ENCODE results near the gene FARP2.

The FARP2 gene

DNA sequence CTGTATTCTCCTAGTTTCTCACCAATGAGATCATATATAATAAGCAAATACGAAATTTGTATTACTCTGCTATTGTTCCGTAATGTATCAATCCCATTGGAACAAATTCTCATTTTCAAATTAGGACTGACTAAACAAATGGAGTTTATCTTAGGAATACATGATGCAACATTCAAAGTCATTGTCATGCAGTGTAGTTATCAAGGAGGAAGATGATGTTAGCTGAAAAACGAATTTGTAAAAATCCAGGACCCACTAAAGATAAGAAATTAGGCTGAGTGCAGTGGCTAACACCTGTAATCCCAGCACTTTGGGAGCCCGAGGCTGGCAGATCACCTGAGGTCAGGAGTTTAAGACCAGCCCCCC is 25.5 kb upstream of the FARP2 start:
- H3K9me3 ChIP-seq (ENCODE audit: control insufficient read depth, low read length) = no peaks in the 10 kb centered on the region
- no peaks in the 10 kb centered on the region for H3K27me3 ChIP-seq (replicated peaks; ENCODE audit: control insufficient read depth, insufficient read depth, low read length)
- peaks cover 7% of the 10 kb centered on the region for H3K4me1 ChIP-seq (ENCODE audit: control insufficient read depth, insufficient read depth, low read length)
- peaks cover 80% of the 10 kb centered on the region for H3K36me3 ChIP-seq (ENCODE audit: control insufficient read depth, insufficient read depth, low read length, severe bottlenecking)
- H3K4me3 ChIP-seq (ENCODE audit: low read length) = no peak overlapping the region
- H3K9ac ChIP-seq (ENCODE audit: low read length) = no peak overlapping the region
- DNase-seq (ENCODE audit: low read depth) = no peak

DNA sequence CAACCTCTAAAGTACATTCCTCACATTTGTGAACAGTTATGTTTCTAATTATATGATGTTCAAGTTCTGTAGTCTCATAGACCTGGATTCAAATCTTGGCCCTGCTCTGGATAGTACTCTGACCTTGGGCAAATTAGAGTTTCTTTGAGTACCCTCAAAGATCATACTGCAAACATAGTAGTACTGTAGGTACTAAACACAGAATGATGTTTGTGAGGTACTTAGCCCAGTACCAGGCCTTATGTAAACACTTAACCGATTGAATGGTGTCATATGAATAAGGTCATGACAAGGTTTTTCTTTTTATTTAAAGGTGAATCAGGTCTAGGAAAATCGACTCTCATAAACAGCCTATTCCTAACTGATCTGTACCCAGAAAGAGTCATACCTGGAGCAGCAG is 21.3 kb upstream of the FARP2 start:
- H3K36me3 ChIP-seq (ENCODE audit: control insufficient read depth, insufficient read depth, low read length, severe bottlenecking) = peaks cover 81% of the 10 kb centered on the region

DNA sequence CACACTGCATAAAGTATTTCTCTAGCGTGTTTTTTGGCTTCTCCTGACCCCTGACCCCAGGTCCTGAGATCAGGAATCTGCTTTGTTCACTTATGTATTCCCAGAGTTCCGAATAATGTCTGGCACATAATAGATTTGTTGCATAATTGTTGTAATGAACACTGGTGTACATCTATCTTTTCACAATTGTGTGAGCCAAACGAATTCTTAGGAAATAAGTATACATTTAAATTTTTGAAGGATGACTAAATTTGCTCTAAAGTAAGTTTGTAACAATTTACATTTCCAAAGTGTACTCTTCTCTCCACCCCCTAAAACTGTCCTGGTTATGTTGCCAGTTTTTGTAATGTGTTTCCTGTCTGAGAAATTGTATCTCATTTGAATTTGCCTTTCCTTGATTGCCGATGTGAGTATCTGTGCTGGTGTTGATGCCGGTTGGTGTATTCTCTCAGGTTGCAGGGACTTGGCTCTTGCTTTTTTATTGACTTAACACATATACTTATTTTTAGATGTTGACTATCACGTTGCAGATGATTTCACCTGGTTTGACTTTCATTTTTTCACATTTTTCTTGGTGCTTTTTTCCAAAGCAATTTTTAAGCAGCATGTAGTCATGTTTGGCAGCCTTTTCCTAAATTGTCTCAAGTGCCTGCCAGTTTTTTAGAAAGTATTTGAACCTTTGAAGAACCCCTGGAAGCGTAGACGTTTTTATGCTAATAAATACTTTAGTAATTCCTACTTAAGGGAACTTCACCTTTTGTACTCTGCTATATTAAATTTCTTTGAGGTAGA is 16.1 kb upstream of the FARP2 start:
- H3K4me1 ChIP-seq (ENCODE audit: control insufficient read depth, insufficient read depth, low read length) = peaks cover 26% of the 10 kb centered on the region
- peaks cover 84% of the 10 kb centered on the region for H3K36me3 ChIP-seq (ENCODE audit: control insufficient read depth, insufficient read depth, low read length, severe bottlenecking)
- H3K4me3 ChIP-seq (ENCODE audit: low read length) = no peak overlapping the region
- peak; percentile 32 for DNase-seq (ENCODE audit: low read depth)
- peak overlapping the region; percentile 5 for H3K9ac ChIP-seq (ENCODE audit: low read length)
- H3K27me3 ChIP-seq (replicated peaks; ENCODE audit: control insufficient read depth, insufficient read depth, low read length) = no peaks in the 10 kb centered on the region
- H3K9me3 ChIP-seq (ENCODE audit: control insufficient read depth, low read length) = no peaks in the 10 kb centered on the region

More for the DNA sequence above, 21.3 kb upstream of the FARP2 start:
- no peak for DNase-seq (ENCODE audit: low read depth)
- Histone ChIP-seq H3K4me3 (ENCODE audit: low read length) (no peak overlapping the region), H3K4me1 (ENCODE audit: control insufficient read depth, insufficient read depth, low read length) (peaks cover 14% of the 10 kb centered on the region), H3K9ac (ENCODE audit: low read length) (no peak overlapping the region), H3K27me3 (replicated peaks; ENCODE audit: control insufficient read depth, insufficient read depth, low read length) (no peaks in the 10 kb centered on the region), H3K9me3 (ENCODE audit: control insufficient read depth, low read length) (no peaks in the 10 kb centered on the region)

DNA sequence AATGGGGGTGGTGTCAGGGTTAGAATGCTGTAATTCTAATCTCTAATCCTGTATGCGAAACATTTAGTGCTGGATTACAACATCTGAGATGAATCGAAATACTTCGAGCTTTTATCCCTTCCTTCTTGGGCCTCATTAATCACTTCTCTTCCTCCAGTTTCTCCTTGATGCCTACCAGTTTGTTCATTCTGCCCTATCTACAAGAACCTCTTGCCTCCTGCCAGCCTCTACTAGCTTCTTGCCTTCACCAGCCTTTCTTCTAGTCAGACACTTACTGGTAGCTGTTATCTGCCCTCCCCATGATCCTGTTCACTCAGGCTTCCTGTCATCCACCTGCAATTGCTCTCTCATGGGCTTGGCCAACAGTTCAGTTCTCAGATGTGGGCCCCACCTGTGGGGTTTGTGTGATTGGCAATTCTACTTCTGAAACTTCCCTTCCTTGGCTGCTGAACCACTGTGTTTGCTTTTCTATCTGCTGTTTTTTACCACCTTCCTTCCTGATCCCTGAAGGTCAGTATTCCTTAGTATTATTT is 15.4 kb upstream of the FARP2 start:
- peaks cover 84% of the 10 kb centered on the region for H3K36me3 ChIP-seq (ENCODE audit: control insufficient read depth, insufficient read depth, low read length, severe bottlenecking)

DNA sequence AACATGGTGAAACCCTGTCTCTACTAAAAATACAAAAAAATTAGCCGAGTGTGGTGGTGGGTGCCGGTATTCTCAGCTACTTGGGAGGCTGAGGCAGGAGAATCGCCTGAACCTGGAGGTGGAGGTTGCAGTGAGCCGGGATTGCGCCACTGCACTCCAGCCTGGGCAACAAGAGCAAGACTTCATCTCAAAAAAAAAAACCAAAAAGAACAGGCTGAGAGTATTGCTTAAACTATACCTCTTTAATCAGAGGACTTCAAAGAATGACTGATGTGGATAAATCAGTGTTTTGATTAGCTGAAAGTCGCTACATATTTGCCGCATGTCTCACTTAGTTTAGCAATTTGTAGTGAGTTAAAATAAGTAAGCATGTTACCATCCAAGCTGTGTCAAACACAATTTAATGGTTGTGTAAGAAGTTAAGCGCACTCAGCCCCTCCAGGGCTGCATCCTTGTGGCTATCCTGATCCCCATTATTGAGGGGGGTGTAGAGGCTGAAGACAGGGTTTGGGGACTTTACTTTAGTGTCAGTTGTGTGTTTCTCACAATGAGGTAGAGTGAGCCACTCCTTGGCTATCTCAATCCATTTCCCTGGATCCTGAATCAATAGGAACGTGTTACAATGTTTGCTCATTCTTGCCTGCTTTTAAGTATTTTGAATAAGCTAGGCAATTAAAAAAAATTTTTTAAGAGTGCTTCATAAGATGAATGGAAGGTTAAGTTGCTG is 11.0 kb upstream of the FARP2 start:
- Histone ChIP-seq H3K27me3 (replicated peaks; ENCODE audit: control insufficient read depth, insufficient read depth, low read length) (no peaks in the 10 kb centered on the region), H3K4me3 (ENCODE audit: low read length) (no peak overlapping the region), H3K4me1 (ENCODE audit: control insufficient read depth, insufficient read depth, low read length) (peaks cover 27% of the 10 kb centered on the region), H3K9ac (ENCODE audit: low read length) (no peak overlapping the region), H3K9me3 (ENCODE audit: control insufficient read depth, low read length) (no peaks in the 10 kb centered on the region), H3K36me3 (ENCODE audit: control insufficient read depth, insufficient read depth, low read length, severe bottlenecking) (peaks cover 95% of the 10 kb centered on the region)
- DNase-seq (ENCODE audit: low read depth) = no peak

More for the DNA sequence above, 15.4 kb upstream of the FARP2 start:
- H3K4me1 ChIP-seq (ENCODE audit: control insufficient read depth, insufficient read depth, low read length) = peaks cover 33% of the 10 kb centered on the region
- no peak overlapping the region for H3K4me3 ChIP-seq (ENCODE audit: low read length)
- no peak overlapping the region for H3K9ac ChIP-seq (ENCODE audit: low read length)
- no peak for DNase-seq (ENCODE audit: low read depth)
- H3K9me3 ChIP-seq (ENCODE audit: control insufficient read depth, low read length) = no peaks in the 10 kb centered on the region
- H3K27me3 ChIP-seq (replicated peaks; ENCODE audit: control insufficient read depth, insufficient read depth, low read length) = no peaks in the 10 kb centered on the region

DNA sequence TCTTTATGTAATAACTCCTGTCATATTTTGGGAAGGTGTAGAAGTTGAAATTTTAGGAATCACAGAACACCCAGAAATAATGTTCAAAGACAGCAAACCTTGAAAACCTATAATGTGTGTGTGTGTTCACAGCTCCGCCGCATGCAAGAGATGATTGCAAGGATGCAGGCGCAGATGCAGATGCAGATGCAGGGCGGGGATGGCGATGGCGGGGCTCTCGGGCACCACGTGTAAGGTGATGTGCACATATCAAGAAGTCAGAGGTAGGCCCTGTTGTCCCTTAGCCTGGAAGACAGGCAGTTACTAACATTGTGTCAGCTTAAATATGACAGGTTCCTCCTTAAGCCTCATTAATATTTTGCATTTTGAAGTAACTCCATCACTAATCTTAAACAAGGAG is 6.1 kb upstream of the FARP2 start:
- Histone ChIP-seq H3K9ac (ENCODE audit: low read length) (no peak overlapping the region), H3K27me3 (replicated peaks; ENCODE audit: control insufficient read depth, insufficient read depth, low read length) (no peaks in the 10 kb centered on the region), H3K4me3 (ENCODE audit: low read length) (no peak overlapping the region), H3K9me3 (ENCODE audit: control insufficient read depth, low read length) (no peaks in the 10 kb centered on the region), H3K4me1 (ENCODE audit: control insufficient read depth, insufficient read depth, low read length) (peaks cover 14% of the 10 kb centered on the region), H3K36me3 (ENCODE audit: control insufficient read depth, insufficient read depth, low read length, severe bottlenecking) (peaks cover 100% of the 10 kb centered on the region)
- DNase-seq (ENCODE audit: low read depth) = no peak

DNA sequence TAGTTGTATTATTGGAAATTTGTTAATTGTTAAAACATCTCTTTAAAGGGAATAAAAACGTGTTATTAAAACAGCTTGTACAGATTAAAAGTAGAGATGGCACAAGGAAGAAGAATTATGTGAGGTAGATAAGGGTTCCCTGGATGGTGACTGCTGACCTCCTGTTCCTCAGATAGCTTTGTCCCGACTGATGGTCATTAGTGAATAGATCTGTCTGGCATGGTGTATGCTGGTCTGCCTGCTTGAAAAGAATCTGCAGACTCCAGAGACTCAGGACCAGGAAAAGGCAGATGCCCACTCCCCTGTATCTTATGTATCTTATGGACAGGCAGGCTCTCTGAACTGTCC is 5.6 kb upstream of the FARP2 start:
- H3K27me3 ChIP-seq (replicated peaks; ENCODE audit: control insufficient read depth, insufficient read depth, low read length) = no peaks in the 10 kb centered on the region
- H3K36me3 ChIP-seq (ENCODE audit: control insufficient read depth, insufficient read depth, low read length, severe bottlenecking) = peaks cover 96% of the 10 kb centered on the region
- H3K9ac ChIP-seq (ENCODE audit: low read length) = no peak overlapping the region

DNA sequence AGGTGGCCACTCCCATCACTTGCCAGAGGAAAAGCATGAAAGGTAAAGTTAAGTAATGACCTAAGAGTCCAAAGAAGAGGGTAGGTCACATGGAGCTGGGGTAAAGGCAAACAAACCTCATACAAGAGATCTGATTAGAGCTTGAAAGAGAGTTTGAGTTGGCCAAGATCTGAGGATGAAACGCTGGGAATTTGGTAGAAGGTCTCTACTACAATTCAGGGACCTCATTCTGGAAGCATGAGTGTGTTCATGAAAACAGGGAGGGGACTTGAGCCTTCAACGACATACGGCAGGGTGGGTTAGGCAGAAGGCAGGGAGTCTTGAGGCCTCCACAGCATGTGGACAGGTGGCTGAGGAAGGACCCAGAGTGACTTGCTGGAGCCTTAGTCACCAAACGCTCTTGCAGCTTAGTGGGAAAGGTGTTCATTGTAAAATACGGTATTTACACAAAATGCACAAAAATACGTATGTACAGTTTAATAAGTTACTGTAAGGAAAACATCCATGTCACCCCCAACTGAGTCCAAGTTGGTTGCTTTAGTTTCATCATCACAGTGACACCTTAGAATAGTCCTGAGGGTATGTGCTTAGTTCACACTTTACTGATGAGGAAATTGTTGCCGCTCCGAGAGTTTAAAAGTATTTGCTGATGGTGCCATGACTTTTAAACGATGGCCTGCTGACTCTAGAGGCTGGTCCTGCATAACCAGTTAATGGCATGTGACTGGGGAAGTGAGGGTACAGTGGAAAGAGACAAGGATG is 5.0 kb upstream of the FARP2 start:
- Histone ChIP-seq H3K36me3 (ENCODE audit: control insufficient read depth, insufficient read depth, low read length, severe bottlenecking) (peaks cover 90% of the 10 kb centered on the region), H3K9me3 (ENCODE audit: control insufficient read depth, low read length) (no peaks in the 10 kb centered on the region), H3K9ac (ENCODE audit: low read length) (no peak overlapping the region), H3K4me3 (ENCODE audit: low read length) (no peak overlapping the region), H3K27me3 (replicated peaks; ENCODE audit: control insufficient read depth, insufficient read depth, low read length) (no peaks in the 10 kb centered on the region), H3K4me1 (ENCODE audit: control insufficient read depth, insufficient read depth, low read length) (peaks cover 5% of the 10 kb centered on the region)
- DNase-seq (ENCODE audit: low read depth) = no peak

More for the DNA sequence above, 5.6 kb upstream of the FARP2 start:
- Histone ChIP-seq H3K9me3 (ENCODE audit: control insufficient read depth, low read length) (no peaks in the 10 kb centered on the region), H3K4me1 (ENCODE audit: control insufficient read depth, insufficient read depth, low read length) (peaks cover 11% of the 10 kb centered on the region), H3K4me3 (ENCODE audit: low read length) (no peak overlapping the region)
- DNase-seq (ENCODE audit: low read depth) = no peak

DNA sequence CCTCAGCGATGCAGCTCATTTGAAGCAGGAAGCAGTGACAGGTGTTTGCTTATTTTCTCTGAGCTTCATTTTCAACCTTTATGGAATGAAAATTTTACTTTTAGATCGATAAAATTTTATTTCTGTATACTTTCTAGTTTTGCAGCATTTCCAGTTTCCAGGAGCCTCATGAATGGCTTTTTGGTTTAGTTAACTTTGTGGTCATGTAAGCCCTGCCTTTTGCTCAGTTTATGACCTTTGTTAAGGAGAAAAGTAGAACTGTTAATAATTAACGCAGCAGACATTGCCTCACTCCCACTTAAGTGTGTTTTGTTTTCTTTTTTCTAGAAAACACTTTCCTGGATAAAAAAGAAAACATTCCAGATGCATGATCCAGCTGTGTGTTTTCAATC is 4.4 kb upstream of the FARP2 start:
- Histone ChIP-seq H3K9ac (ENCODE audit: low read length) (no peak overlapping the region), H3K4me3 (ENCODE audit: low read length) (no peak overlapping the region), H3K36me3 (ENCODE audit: control insufficient read depth, insufficient read depth, low read length, severe bottlenecking) (peaks cover 84% of the 10 kb centered on the region), H3K4me1 (ENCODE audit: control insufficient read depth, insufficient read depth, low read length) (peaks cover 5% of the 10 kb centered on the region), H3K9me3 (ENCODE audit: control insufficient read depth, low read length) (no peaks in the 10 kb centered on the region), H3K27me3 (replicated peaks; ENCODE audit: control insufficient read depth, insufficient read depth, low read length) (no peaks in the 10 kb centered on the region)
- no peak for DNase-seq (ENCODE audit: low read depth)

DNA sequence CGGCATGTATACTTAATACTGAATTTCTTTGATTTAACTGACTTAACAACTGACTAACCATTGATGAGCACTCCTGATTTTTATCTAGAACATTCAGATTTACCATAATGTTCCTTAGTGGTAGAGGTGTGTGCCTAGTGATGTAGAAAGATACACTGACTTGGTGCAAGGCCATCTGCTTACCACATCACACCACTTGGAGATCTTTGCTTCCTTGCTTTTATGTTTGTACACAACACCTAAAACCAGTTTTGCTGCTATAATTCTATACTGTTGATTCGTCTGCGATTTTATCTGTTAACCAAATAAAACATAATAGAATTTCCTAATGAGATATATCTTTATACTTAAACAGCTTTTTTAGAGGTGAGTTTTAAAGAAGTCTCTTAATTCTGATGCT is 3.9 kb upstream of the FARP2 start:
- H3K9me3 ChIP-seq (ENCODE audit: control insufficient read depth, low read length) = no peaks in the 10 kb centered on the region
- H3K9ac ChIP-seq (ENCODE audit: low read length) = no peak overlapping the region
- H3K36me3 ChIP-seq (ENCODE audit: control insufficient read depth, insufficient read depth, low read length, severe bottlenecking) = peaks cover 78% of the 10 kb centered on the region
- H3K4me1 ChIP-seq (ENCODE audit: control insufficient read depth, insufficient read depth, low read length) = peaks cover 10% of the 10 kb centered on the region
- DNase-seq (ENCODE audit: low read depth) = no peak
- no peak overlapping the region for H3K4me3 ChIP-seq (ENCODE audit: low read length)
- no peaks in the 10 kb centered on the region for H3K27me3 ChIP-seq (replicated peaks; ENCODE audit: control insufficient read depth, insufficient read depth, low read length)

Data from adipocyte (in vitro differentiated cells).